ENCODE results near the gene PRR29.

- TF ChIP-seq CTCF (IDR thresholded peaks at IDR 0.05) (no peak), POLR2A (IDR thresholded peaks at IDR 0.05) (no peak), POLR2AphosphoS5 (IDR thresholded peaks at IDR 0.05) (no peak)
These were observed 18.8 kb downstream of the PRR29 start for GRCh38 chr17:64016974-64017373.
